ENCODE data around the gene EFHC1. TPM values are rescaled to one million over a fixed set of nuclear protein-coding genes. Genes with fewer than 3 reads are reported as not detected.
A peak's percentile ranks its signal among the peaks of the same experiment; 100 is the strongest.

EFHC1 gene
- total and polyA plus RNA-seq, 2 experiments from 2014 or later = 17.4 to 18.3 TPM

DNA sequence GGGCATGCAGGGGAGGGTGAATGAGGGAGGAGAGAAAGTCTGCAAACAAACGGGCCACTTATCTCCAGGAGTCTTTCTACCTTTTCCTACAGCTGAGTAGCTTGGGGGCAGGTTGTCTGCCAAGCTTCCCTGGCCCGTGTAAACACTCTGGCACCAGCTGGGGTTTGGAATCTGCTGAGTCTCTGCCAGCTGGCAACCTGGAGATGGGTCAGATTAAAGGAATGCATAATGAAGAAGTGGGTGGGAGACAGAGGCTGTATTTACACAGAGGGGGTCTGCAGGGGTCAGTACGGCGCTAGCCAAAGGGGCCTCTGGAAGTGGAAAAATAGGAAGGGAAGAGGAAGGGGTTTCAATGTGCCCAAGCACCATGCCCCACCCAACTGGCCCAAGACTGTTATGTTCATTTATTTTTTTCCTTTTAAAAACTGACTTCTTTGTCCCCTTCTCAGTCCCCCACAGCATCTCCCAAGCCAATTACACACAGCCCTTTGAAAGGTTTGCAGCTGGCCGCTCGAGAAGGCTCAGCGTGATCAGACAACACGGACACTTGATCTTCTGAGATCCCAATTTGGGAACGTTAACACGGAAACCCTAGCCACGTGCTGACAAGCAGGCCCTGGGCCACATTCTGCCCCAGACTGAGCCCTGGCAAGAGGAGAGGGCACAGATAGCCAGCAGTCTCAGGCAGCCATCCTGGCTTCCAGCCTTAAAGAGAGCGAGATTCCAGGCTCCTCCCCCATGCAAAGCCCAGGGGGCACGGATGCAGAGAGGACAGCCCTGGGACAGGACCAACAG, 131.5 kb downstream of the EFHC1 start:
- no peak overlapping the region for H2AFZ ChIP-seq
- H3K79me2 ChIP-seq = peaks cover 94% of the 10 kb centered on the region
- H3K4me1 ChIP-seq (ENCODE audit: insufficient read depth) = peaks cover 47% of the 10 kb centered on the region
- peak; percentile 60 for DNase-seq (ENCODE audit: low spot score)
- peaks cover 18% of the 10 kb centered on the region for H4K20me1 ChIP-seq (ENCODE audit: insufficient read depth, poor library complexity, severe bottlenecking)
- no peaks in the 10 kb centered on the region for H3K27me3 ChIP-seq
- TF ChIP-seq, protein P1, sequence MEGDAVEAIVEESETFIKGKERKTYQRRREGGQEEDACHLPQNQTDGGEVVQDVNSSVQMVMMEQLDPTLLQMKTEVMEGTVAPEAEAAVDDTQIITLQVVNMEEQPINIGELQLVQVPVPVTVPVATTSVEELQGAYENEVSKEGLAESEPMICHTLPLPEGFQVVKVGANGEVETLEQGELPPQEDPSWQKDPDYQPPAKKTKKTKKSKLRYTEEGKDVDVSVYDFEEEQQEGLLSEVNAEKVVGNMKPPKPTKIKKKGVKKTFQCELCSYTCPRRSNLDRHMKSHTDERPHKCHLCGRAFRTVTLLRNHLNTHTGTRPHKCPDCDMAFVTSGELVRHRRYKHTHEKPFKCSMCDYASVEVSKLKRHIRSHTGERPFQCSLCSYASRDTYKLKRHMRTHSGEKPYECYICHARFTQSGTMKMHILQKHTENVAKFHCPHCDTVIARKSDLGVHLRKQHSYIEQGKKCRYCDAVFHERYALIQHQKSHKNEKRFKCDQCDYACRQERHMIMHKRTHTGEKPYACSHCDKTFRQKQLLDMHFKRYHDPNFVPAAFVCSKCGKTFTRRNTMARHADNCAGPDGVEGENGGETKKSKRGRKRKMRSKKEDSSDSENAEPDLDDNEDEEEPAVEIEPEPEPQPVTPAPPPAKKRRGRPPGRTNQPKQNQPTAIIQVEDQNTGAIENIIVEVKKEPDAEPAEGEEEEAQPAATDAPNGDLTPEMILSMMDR (IDR thresholded peaks at IDR 0.05; ENCODE audit: poor library complexity) = no peak
- TF ChIP-seq EZH2phosphoT487 (IDR thresholded peaks at IDR 0.05; ENCODE audit: low read depth, severe bottlenecking, unreplicated experiment) (no peak), EZH2 (IDR thresholded peaks at IDR 0.05; ENCODE audit: borderline replicate concordance) (no peak)
- H3K27ac ChIP-seq = peak overlapping the region; percentile 75
- H3K4me2 ChIP-seq = peak overlapping the region; percentile 38
- H3K9me2 ChIP-seq (replicated peaks; ENCODE audit: insufficient read depth) = no peaks in the 10 kb centered on the region
- no peak overlapping the region for H3K4me3 ChIP-seq
- no peaks in the 10 kb centered on the region for H3K9me3 ChIP-seq (ENCODE audit: low read depth)
- H3K36me3 ChIP-seq (replicated peaks; ENCODE audit: insufficient read depth, low read depth) = no peaks in the 10 kb centered on the region
- 38% methylated on average over 13 of the region's 13 CpGs for WGBS (ENCODE audit: low lambda C conversion rate, missing lambda C conversion rate)

DNA sequence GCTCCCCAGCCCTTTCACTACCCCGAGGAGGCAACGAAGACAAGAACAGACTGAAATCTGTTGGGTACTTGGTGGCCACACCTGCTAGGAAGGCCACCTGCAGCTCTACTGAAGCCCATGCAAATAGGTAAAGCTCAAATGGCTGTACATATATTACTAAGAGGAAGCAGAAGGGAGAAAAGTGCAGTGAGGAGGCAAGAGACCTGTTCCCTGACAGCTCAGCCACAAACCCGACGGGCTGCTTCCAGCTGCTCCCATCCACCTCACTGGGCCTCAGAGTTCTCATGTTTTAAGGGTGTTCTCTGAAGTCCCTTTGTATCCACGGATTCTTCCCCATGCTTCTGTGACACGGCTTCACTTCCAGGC, 132.1 kb downstream of the EFHC1 start:
- no peaks in the 10 kb centered on the region for H3K9me3 ChIP-seq (ENCODE audit: low read depth)
- H3K27me3 ChIP-seq = no peaks in the 10 kb centered on the region
- no peaks in the 10 kb centered on the region for H3K36me3 ChIP-seq (replicated peaks; ENCODE audit: insufficient read depth, low read depth)
- DNase-seq (ENCODE audit: low spot score) = no peak
- peaks cover 94% of the 10 kb centered on the region for H3K79me2 ChIP-seq
- no peaks in the 10 kb centered on the region for H3K9me2 ChIP-seq (replicated peaks; ENCODE audit: insufficient read depth)
- H4K20me1 ChIP-seq (ENCODE audit: insufficient read depth, poor library complexity, severe bottlenecking) = peaks cover 18% of the 10 kb centered on the region
- peaks cover 43% of the 10 kb centered on the region for H3K4me1 ChIP-seq (ENCODE audit: insufficient read depth)
- WGBS (ENCODE audit: low lambda C conversion rate, missing lambda C conversion rate) = 53% methylated on average over 6 of the region's 6 CpGs
- TF ChIP-seq EZH2 (IDR thresholded peaks at IDR 0.05; ENCODE audit: borderline replicate concordance) = no peak
- H3K4me3 ChIP-seq = no peak overlapping the region
- peak overlapping the region; percentile 75 for H3K27ac ChIP-seq
- peak overlapping the region; percentile 38 for H3K4me2 ChIP-seq
- no peak overlapping the region for H2AFZ ChIP-seq

DNA sequence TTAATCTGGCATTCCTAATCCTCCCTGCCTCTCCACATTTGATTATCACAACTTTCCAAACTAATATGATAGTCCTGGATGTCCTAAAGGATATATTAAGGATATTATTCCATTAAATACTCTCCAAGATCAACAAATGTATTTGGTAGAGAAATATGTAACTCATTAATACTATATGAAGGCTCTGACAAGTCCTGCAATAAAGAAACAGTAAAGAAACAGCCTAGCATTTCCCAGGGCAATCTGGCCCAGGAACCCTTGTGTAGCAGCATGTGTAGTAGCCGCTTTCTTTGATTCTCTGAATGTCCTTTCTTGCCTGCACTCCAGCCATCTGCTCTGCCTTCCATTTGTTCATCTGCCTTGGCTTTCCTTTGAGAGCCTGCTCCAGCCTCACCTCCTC, 133.0 kb downstream of the EFHC1 start:
- Histone ChIP-seq H3K9me3 (ENCODE audit: low read depth) (no peaks in the 10 kb centered on the region), H3K4me2 (no peak overlapping the region), H3K27me3 (no peaks in the 10 kb centered on the region), H3K27ac (no peak overlapping the region), H3K9me2 (replicated peaks; ENCODE audit: insufficient read depth) (no peaks in the 10 kb centered on the region), H3K4me1 (ENCODE audit: insufficient read depth) (peaks cover 43% of the 10 kb centered on the region), H3K4me3 (no peak overlapping the region), H2AFZ (no peak overlapping the region), H4K20me1 (ENCODE audit: insufficient read depth, poor library complexity, severe bottlenecking) (peaks cover 21% of the 10 kb centered on the region), H3K79me2 (peaks cover 94% of the 10 kb centered on the region), H3K36me3 (replicated peaks; ENCODE audit: insufficient read depth, low read depth) (no peaks in the 10 kb centered on the region)
- TF ChIP-seq EZH2 (IDR thresholded peaks at IDR 0.05; ENCODE audit: borderline replicate concordance) = no peak
- TF ChIP-seq EZH2phosphoT487 (IDR thresholded peaks at IDR 0.05; ENCODE audit: low read depth, severe bottlenecking, unreplicated experiment) = no peak
- TF ChIP-seq, protein P1 (IDR thresholded peaks at IDR 0.05; ENCODE audit: poor library complexity) = no peak
- WGBS (ENCODE audit: low lambda C conversion rate, missing lambda C conversion rate) = 100% methylated on average over 1 of the region's 1 CpG
- no peak for DNase-seq (ENCODE audit: low spot score)

DNA sequence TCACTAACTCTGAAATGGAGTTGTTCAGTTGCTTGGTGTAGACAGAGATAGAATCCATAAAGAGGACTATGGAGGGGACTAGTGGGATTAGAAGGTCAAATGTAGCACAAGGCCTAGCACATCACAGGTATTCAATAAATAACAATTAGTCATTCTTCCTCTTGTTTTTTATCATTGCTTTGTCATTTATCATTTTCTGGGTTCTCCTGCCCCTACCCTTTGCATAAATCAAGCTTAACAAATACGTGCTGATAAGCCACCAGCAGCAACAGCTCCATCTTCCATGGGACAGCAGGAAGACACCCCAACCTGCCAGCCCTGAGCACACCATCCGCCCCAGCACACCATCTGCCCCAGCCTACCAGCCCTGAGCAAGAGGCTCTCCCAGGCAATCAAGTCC, 133.6 kb downstream of the EFHC1 start:
- H3K9me2 ChIP-seq (replicated peaks; ENCODE audit: insufficient read depth) = no peaks in the 10 kb centered on the region
- no peak overlapping the region for H3K4me3 ChIP-seq
- no peak overlapping the region for H2AFZ ChIP-seq
- no peaks in the 10 kb centered on the region for H3K27me3 ChIP-seq
- peaks cover 94% of the 10 kb centered on the region for H3K79me2 ChIP-seq
- H3K36me3 ChIP-seq (replicated peaks; ENCODE audit: insufficient read depth, low read depth) = no peaks in the 10 kb centered on the region
- no peaks in the 10 kb centered on the region for H3K9me3 ChIP-seq (ENCODE audit: low read depth)
- DNase-seq (ENCODE audit: low spot score) = no peak
- WGBS (ENCODE audit: low lambda C conversion rate, missing lambda C conversion rate) = 94% methylated on average over 2 of the region's 2 CpGs
- no peak overlapping the region for H3K4me2 ChIP-seq
- TF ChIP-seq EZH2 (IDR thresholded peaks at IDR 0.05; ENCODE audit: borderline replicate concordance) (no peak), EZH2phosphoT487 (IDR thresholded peaks at IDR 0.05; ENCODE audit: low read depth, severe bottlenecking, unreplicated experiment) (no peak)
- TF ChIP-seq, protein P1 (IDR thresholded peaks at IDR 0.05; ENCODE audit: poor library complexity) = no peak
- H3K4me1 ChIP-seq (ENCODE audit: insufficient read depth) = peaks cover 40% of the 10 kb centered on the region
- peaks cover 23% of the 10 kb centered on the region for H4K20me1 ChIP-seq (ENCODE audit: insufficient read depth, poor library complexity, severe bottlenecking)
- H3K27ac ChIP-seq = no peak overlapping the region
